Endothelial cell of umbilical vein (primary cell): ENCODE measurements around the gene TARS1. TPM values are rescaled to one million over a fixed set of nuclear protein-coding genes. Genes with fewer than 3 reads are reported as not detected.

Experiments used
- BruUV-seq: library from RNA; stranded (reverse); fragments of 400-500 nt; replicated peaks from 2 replicates; lab custom pipeline; 2021; lab: Mats Ljungman, UMichigan
- CTCF ChIA-PET: fragments of 300-600, 350-600 bp; sonication (Branson Sonifier 250); formaldehyde crosslinking; loops from one replicate; lab custom pipeline; 2021; ENCODE audit warnings: antibody characterized with exemption, inconsistent platforms; lab: Charles Lee
- POLR2A ChIA-PET: fragments of 300-600, 350-600 bp; sonication (Branson Sonifier 250); formaldehyde crosslinking; loops from one replicate; lab custom pipeline; 2021; ENCODE audit warnings: antibody characterized with exemption, inconsistent platforms; lab: Charles Lee
- DNase-seq: peaks from one replicate; pipeline ENCODE4 v3.0.0-alpha.2; 2011; ENCODE audit warnings: low read depth, low spot score
- FAIRE-seq: peaks from 2 replicates; lab custom pipeline; 2011; peaks lifted over from hg19 to GRCh38; lab: Jason Lieb, UNC
- H2AFZ ChIP-seq: 2 replicates; pipeline ENCODE4 v1.6.0; 2012; ENCODE audit warnings: low read depth, low read length, control low read depth, inconsistent platforms
- H3K27ac ChIP-seq: 2 replicates; pipeline ENCODE4 v1.5.1; 2011; ENCODE audit warnings: low read depth, mild to moderate bottlenecking, control low read depth, low read length, moderate library complexity; ENCODE audit not compliant: insufficient read depth
- H3K27me3 ChIP-seq, 2 experiments: 2 replicates each; pipeline versions ENCODE4 v1.6.0 to v1.6.1; 2011; ENCODE audit warnings: low read length in 2 of 2, mixed read lengths in 1 of 2; ENCODE audit not compliant: control insufficient read depth in 2 of 2, insufficient read depth in 2 of 2
- H3K36me3 ChIP-seq, 2 experiments: 2 replicates in 1 of 2; 3 replicates in 1 of 2; pipeline ENCODE4 v1.5.1; 2011; ENCODE audit warnings: low read length in 2 of 2, mild to moderate bottlenecking in 1 of 2, moderate library complexity in 1 of 2; ENCODE audit not compliant: control insufficient read depth in 2 of 2, insufficient read depth in 2 of 2; ENCODE audit errors: extremely low read depth in 1 of 2
- H3K4me1 ChIP-seq: 3 replicates; pipeline ENCODE4 v1.5.1; 2011; ENCODE audit warnings: mild to moderate bottlenecking, low read length; ENCODE audit not compliant: control insufficient read depth, insufficient read depth; ENCODE audit errors: extremely low read depth
- H3K4me2 ChIP-seq: 2 replicates; pipeline ENCODE4 v1.6.1; 2011; ENCODE audit warnings: low read length, control low read depth, mixed read lengths; ENCODE audit not compliant: insufficient read depth
- H3K4me3 ChIP-seq, 3 experiments: fragments of 200-600 bp in 1 of 3; sonication (generic), shearing (Covaris generic) in 1 of 3; replicated peaks in 1 of 3; 2 replicates each; pipeline ENCODE4 v1.5.1; 2011 to 2016; ENCODE audit warnings: control low read depth in 3 of 3, low read length in 3 of 3, mild to moderate bottlenecking in 2 of 3, inconsistent platforms in 1 of 3, low read depth in 1 of 3, moderate library complexity in 1 of 3; ENCODE audit not compliant: insufficient read depth in 1 of 3
- H3K79me2 ChIP-seq: 2 replicates; pipeline ENCODE4 v1.6.0; 2012; ENCODE audit warnings: low read length, inconsistent platforms; ENCODE audit not compliant: control insufficient read depth, insufficient read depth
- H3K9ac ChIP-seq: replicated peaks from 2 replicates; pipeline ENCODE3; 2011; ENCODE audit warnings: low read length, control low read depth; ENCODE audit not compliant: insufficient read depth; ENCODE audit errors: extremely low read depth
- H3K9me1 ChIP-seq: replicated peaks from 3 replicates; pipeline ENCODE4 v1.6.0; 2011; ENCODE audit warnings: mild to moderate bottlenecking, low read length; ENCODE audit not compliant: control insufficient read depth, insufficient read depth; ENCODE audit errors: extremely low read depth
- H3K9me3 ChIP-seq: replicated peaks from 2 replicates; pipeline ENCODE4 v1.5.1; 2012; ENCODE audit warnings: low read length, inconsistent platforms; ENCODE audit not compliant: control insufficient read depth, insufficient read depth
- H4K20me1 ChIP-seq: replicated peaks from 2 replicates; pipeline ENCODE3; 2011; ENCODE audit warnings: mild to moderate bottlenecking, low read length; ENCODE audit not compliant: control insufficient read depth, insufficient read depth; ENCODE audit errors: extremely low read depth
- EZH2 ChIP-seq: IDR thresholded peaks from 2 replicates; pipeline ENCODE4 v1.6.1; 2012; ENCODE audit warnings: borderline replicate concordance, low read depth, mild to moderate bottlenecking, moderate library complexity, low read length, inconsistent platforms; ENCODE audit not compliant: severe bottlenecking
- FOS ChIP-seq: IDR thresholded peaks from 2 replicates; pipeline ENCODE4 v1.6.1; 2011; ENCODE audit warnings: mild to moderate bottlenecking, low read length, moderate library complexity, borderline replicate concordance; ENCODE audit not compliant: insufficient read depth
- GATA2 ChIP-seq: IDR thresholded peaks from 2 replicates; pipeline ENCODE4 v1.7.0; 2011; ENCODE audit warnings: low read depth, mild to moderate bottlenecking, moderate library complexity, mixed read lengths, low read length; ENCODE audit not compliant: insufficient read length, insufficient read depth
- JUN ChIP-seq: IDR thresholded peaks from 2 replicates; pipeline ENCODE4 v1.6.1; 2011; ENCODE audit warnings: borderline replicate concordance, low read depth; ENCODE audit not compliant: insufficient read length, insufficient read depth
- MYC ChIP-seq: IDR thresholded peaks from one replicate; pipeline ENCODE4 v1.6.1; 2011; ENCODE audit warnings: mild to moderate bottlenecking, low read depth, low read length
- POLR2A ChIP-seq: IDR thresholded peaks from 2 replicates; pipeline ENCODE4 v1.6.1; 2012; ENCODE audit warnings: low read depth, mild to moderate bottlenecking, control low read depth, low read length
- POLR2AphosphoS5 ChIP-seq: IDR thresholded peaks from 2 replicates; pipeline ENCODE4 v1.6.1; 2012; ENCODE audit warnings: low read depth, mild to moderate bottlenecking, control low read depth, low read length, moderate library complexity; ENCODE audit not compliant: insufficient read depth
- dilution Hi-C: fragments of 300-500 bp; cut with MboI; formaldehyde crosslinking; loops from one replicate; pipeline ENCODE4 v1.15.0; 2019; ENCODE audit warnings: low sequenced_read_pairs; ENCODE audit not compliant: extremely low pct_ligation_motif_present
- intact Hi-C: fragments of 100-400 bp; cut with micrococcal nuclease; formaldehyde crosslinking; loops from one replicate; pipeline ENCODE4 v1.10.0; 2022
- polyA plus RNA-seq, 4 experiments: library from polyadenylated mRNA; depleted of rRNA in 3 of 4; stranded (reverse) in 3 of 4; unstranded in 1 of 4; fragments of >200 nt; gene quantifications; 2 replicates each; pipeline versions ENCODE4 v1.2.1 to v1.2.3, GENCODE V29; 2011 to 2012; ENCODE audit warnings: missing spikeins in 1 of 4
- total RNA-seq: library from RNA; stranded (reverse); gene quantifications from 2 replicates; pipeline ENCODE4 v1.2.3, GENCODE V29; 2021
- TF ChIP-seq, protein P1 (sequence below): IDR thresholded peaks from 2 replicates; pipeline ENCODE4 v1.6.1; 2011; ENCODE audit not compliant: insufficient read depth, insufficient read length
- TF ChIP-seq, protein P2 (sequence below), 2 donors: IDR thresholded peaks; 1 replicate in 1 of 2; 2 replicates in 1 of 2; pipeline ENCODE4 v1.5.1; 2011; ENCODE audit warnings: low read length in 2 of 2, mild to moderate bottlenecking in 2 of 2, moderate library complexity in 2 of 2, control low read depth in 1 of 2, inconsistent platforms in 1 of 2, low read depth in 1 of 2; ENCODE audit not compliant: insufficient read depth in 1 of 2; ENCODE audit errors: extremely low read depth in 1 of 2

Gene TARS1
- total and polyA plus RNA-seq, 2 donors (not counting 3 experiments of a cell fraction or from before 2014, with no cell fraction given) = 39.1 to 175 TPM

DNA sequence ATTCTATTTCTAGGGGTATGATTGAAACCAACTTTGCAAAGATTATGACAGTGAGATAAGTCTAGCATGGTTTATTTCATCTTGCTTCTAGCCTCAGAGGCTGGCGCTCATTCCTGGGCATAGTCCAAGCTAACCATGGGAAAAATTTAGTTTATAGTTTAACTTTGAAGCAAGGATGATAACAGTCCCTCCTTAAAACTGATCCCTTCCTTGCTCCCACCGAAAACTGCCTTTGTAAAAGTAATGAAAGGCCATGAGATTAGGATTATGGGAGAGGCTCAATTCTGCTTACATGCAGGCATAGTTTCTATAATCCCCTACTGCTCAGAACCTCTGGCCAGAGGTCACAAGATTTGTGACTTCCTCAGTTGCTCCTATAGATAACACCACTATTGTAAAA is 75.7 kb downstream of the TARS1 start:
- Histone ChIP-seq H3K27ac (no peak overlapping the region), H4K20me1 (no peaks in the 10 kb centered on the region), H3K9me1 (no peaks in the 10 kb centered on the region), H3K9me3 (no peaks in the 10 kb centered on the region), H3K4me3 (no peak overlapping the region), H3K9ac (no peak overlapping the region), H3K79me2 (no peaks in the 10 kb centered on the region), H3K27me3 (no peaks in the 10 kb centered on the region), H3K36me3 (no peaks in the 10 kb centered on the region), H2AFZ (no peak overlapping the region), H3K4me2 (no peak overlapping the region), H3K4me1 (no peaks in the 10 kb centered on the region)
- CTCF ChIA-PET = interaction anchor here (2.2 kb wide), 1 partner anchor 418 kb away, joined by 8 read pairs; no protein-coding TSS in a partner anchor
- dilution Hi-C loops = no loop called here
- POLR2A ChIA-PET = no interaction called here
- no peak for DNase-seq
- no TSS peak for BruUV-seq
- intact Hi-C loops = no loop called here
- no peak for TF ChIP-seq EZH2
- no peak for TF ChIP-seq JUN
- TF ChIP-seq POLR2A = no peak
- TF ChIP-seq, protein P1, sequence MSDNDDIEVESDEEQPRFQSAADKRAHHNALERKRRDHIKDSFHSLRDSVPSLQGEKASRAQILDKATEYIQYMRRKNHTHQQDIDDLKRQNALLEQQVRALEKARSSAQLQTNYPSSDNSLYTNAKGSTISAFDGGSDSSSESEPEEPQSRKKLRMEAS = no peak
- TF ChIP-seq FOS = no peak
- no peak for TF ChIP-seq POLR2AphosphoS5
- TF ChIP-seq, protein P2, sequence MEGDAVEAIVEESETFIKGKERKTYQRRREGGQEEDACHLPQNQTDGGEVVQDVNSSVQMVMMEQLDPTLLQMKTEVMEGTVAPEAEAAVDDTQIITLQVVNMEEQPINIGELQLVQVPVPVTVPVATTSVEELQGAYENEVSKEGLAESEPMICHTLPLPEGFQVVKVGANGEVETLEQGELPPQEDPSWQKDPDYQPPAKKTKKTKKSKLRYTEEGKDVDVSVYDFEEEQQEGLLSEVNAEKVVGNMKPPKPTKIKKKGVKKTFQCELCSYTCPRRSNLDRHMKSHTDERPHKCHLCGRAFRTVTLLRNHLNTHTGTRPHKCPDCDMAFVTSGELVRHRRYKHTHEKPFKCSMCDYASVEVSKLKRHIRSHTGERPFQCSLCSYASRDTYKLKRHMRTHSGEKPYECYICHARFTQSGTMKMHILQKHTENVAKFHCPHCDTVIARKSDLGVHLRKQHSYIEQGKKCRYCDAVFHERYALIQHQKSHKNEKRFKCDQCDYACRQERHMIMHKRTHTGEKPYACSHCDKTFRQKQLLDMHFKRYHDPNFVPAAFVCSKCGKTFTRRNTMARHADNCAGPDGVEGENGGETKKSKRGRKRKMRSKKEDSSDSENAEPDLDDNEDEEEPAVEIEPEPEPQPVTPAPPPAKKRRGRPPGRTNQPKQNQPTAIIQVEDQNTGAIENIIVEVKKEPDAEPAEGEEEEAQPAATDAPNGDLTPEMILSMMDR (IDR thresholded peaks at IDR 0.05; ENCODE audit: extremely low read depth in 1 of 2, insufficient read depth in 1 of 2, low read depth in 1 of 2, low read length in 2 of 2) = no peak
- no peak for TF ChIP-seq MYC
- TF ChIP-seq GATA2 = no peak
- no peak for FAIRE-seq
